Sigmoid colon (tissue), 7 donors: ENCODE results near the gene TEX264. TPM values are rescaled to one million over a fixed set of nuclear protein-coding genes. Genes with fewer than 3 reads are reported as not detected.

ENCODE experiments used
- DNase-seq: peaks from one replicate; pipeline ENCODE4 v3.0.0-alpha.2; 2019
- H3K27ac ChIP-seq, 4 donors: fragments of 200-600 bp; sonication (generic); one replicate each; pipeline ENCODE4 v1.5.1; 2016 to 2019; ENCODE audit warnings: mild to moderate bottlenecking in 1 of 4
- H3K27me3 ChIP-seq, 3 donors: fragments of 200-600 bp; sonication (generic); one replicate each; pipeline ENCODE4 v1.5.1; 2019; ENCODE audit warnings: mild to moderate bottlenecking in 1 of 3
- H3K36me3 ChIP-seq, 4 donors: fragments of 200-600 bp; sonication (generic); one replicate each; pipeline ENCODE4 v1.5.1; 2016 to 2019
- H3K4me1 ChIP-seq, 4 donors: fragments of 200-600 bp; sonication (generic); one replicate each; pipeline ENCODE4 v1.5.1; 2017 to 2019
- H3K4me3 ChIP-seq, 4 donors: fragments of 200-600 bp; sonication (generic); one replicate each; pipeline ENCODE4 v1.5.1; 2017 to 2019; ENCODE audit warnings: mild to moderate bottlenecking in 2 of 4, moderate library complexity in 1 of 4
- H3K9me3 ChIP-seq, 4 donors: fragments of 200-600 bp in 3 of 4; sonication (generic) in 3 of 4; one replicate each; pipeline versions ENCODE4 v1.5.1 to v1.6.1; 2013 to 2019
- CTCF ChIP-seq, 4 experiments: fragments of 450-650 bp in 3 of 4; fragments of 200-600 bp in 1 of 4; IDR thresholded peaks; one replicate each; pipeline ENCODE4 v1.5.1; 2016 to 2019; ENCODE audit warnings: antibody characterized with exemption in 4 of 4, mild to moderate bottlenecking in 3 of 4, moderate library complexity in 2 of 4
- EP300 ChIP-seq, 4 donors: sonication (generic); formaldehyde crosslinking; IDR thresholded peaks; one replicate each; pipeline ENCODE4 v1.6.1; 2017; ENCODE audit warnings: antibody characterized with exemption in 4 of 4
- POLR2A ChIP-seq, 2 donors: fragments of 450-650 bp; IDR thresholded peaks; one replicate each; pipeline ENCODE4 v1.6.1; 2016; ENCODE audit warnings: antibody characterized with exemption in 2 of 2, mild to moderate bottlenecking in 2 of 2, moderate library complexity in 2 of 2
- POLR2AphosphoS5 ChIP-seq, 4 donors: sonication (generic); formaldehyde crosslinking; IDR thresholded peaks; one replicate each; pipeline ENCODE4 v1.6.1; 2017; ENCODE audit warnings: antibody characterized with exemption in 4 of 4
- WGBS, 2 donors: extraction: QIAGEN DNeasy Blood & Tissue Kit; methylation state at CpG; one replicate each; pipeline ENCODE4 v1.1.7; 2013; 5-methylcytosine and 5-hydroxymethylcytosine counted together
- intact Hi-C: fragments of 100-400 bp; cut with DNase I; formaldehyde crosslinking; loops from one replicate; pipeline ENCODE4 v1.15.1; 2023
- polyA plus RNA-seq, 3 donors: library from polyadenylated mRNA; stranded (reverse); fragments of 200-250 nt; gene quantifications; one replicate each; pipeline ENCODE4 v1.2.3, GENCODE V29; 2013
- total RNA-seq, 4 donors: library from RNA; depleted of rRNA; stranded (reverse); fragments of >200 nt; gene quantifications; one replicate each; pipeline ENCODE4 v1.1.0, GENCODE V29; 2016
- donor health status: healthy with polysubstance abuse.
- donor health status: Bipolar disorder and iron deficiency.
- donor health status: healthy.

TEX264 gene
- total and polyA plus RNA-seq, 7 donors: 23.4 to 79.7 (median 69.3) TPM

GRCh38 chr3:51682079-51682478 lies 11.0 kb downstream of the TEX264 start:
- TF ChIP-seq POLR2A (IDR thresholded peaks at IDR 0.05): no peak
- peak; percentile 73 to 83 (median 80) for TF ChIP-seq CTCF (IDR thresholded peaks at IDR 0.05)
- TF ChIP-seq EP300 (IDR thresholded peaks at IDR 0.05): no peak
- TF ChIP-seq POLR2AphosphoS5 (IDR thresholded peaks at IDR 0.05): peak; percentile 34 to 91 (median 78)
- Histone ChIP-seq H3K4me1 (peaks cover 0 to 30% (median 18%) of the 10 kb centered on the region in 4 donors), H3K27me3 (no peaks in the 10 kb centered on the region), H3K4me3 (no peak overlapping the region), H3K36me3 (peaks cover 7 to 45% (median 20%) of the 10 kb centered on the region in 4 donors), H3K27ac (peak overlapping the region in 2 of 4 donors; percentile 30 to 31), H3K9me3 (no peaks in the 10 kb centered on the region)
- intact Hi-C loops: no loop called here
- DNase-seq: peak; percentile 83
- 25 to 26% methylated on average over 4 of the region's 4 CpGs for WGBS, 2 donors

- peaks cover 0 to 31% (median 18%) of the 10 kb centered on the region in 4 donors for H3K4me1 ChIP-seq
- DNase-seq: no peak
- H3K27ac ChIP-seq: no peak overlapping the region
- no peak overlapping the region for H3K4me3 ChIP-seq
- intact Hi-C loops: no loop called here
- H3K9me3 ChIP-seq: no peaks in the 10 kb centered on the region
- no peaks in the 10 kb centered on the region for H3K27me3 ChIP-seq
- TF ChIP-seq CTCF (IDR thresholded peaks at IDR 0.05) (no peak), POLR2A (IDR thresholded peaks at IDR 0.05) (no peak), EP300 (IDR thresholded peaks at IDR 0.05) (no peak), POLR2AphosphoS5 (IDR thresholded peaks at IDR 0.05) (no peak)
- peaks cover 7 to 47% (median 20%) of the 10 kb centered on the region in 4 donors for H3K36me3 ChIP-seq
- whole genome bisulfite sequencing, 2 donors: 77 to 81% methylated on average over 7 of the region's 7 CpGs
Observed at GRCh38 chr3:51682526-51682925, 11.5 kb downstream of the TEX264 start.

GRCh38 chr3:51683566-51683965 lies 12.5 kb downstream of the TEX264 start:
- DNase-seq: no peak
- intact Hi-C loops: no loop called here
- peaks cover 7 to 50% (median 22%) of the 10 kb centered on the region in 4 donors for H3K36me3 ChIP-seq
- no peak overlapping the region for H3K27ac ChIP-seq
- WGBS, 2 donors: 64 to 76% methylated on average over 2 of the region's 2 CpGs
- no peaks in the 10 kb centered on the region for H3K9me3 ChIP-seq
- no peak overlapping the region for H3K4me3 ChIP-seq
- peaks cover 0 to 31% (median 18%) of the 10 kb centered on the region in 4 donors for H3K4me1 ChIP-seq
- TF ChIP-seq EP300 (IDR thresholded peaks at IDR 0.05) (no peak), POLR2A (IDR thresholded peaks at IDR 0.05) (no peak), POLR2AphosphoS5 (IDR thresholded peaks at IDR 0.05) (no peak), CTCF (IDR thresholded peaks at IDR 0.05) (no peak)
- H3K27me3 ChIP-seq: no peaks in the 10 kb centered on the region

GRCh38 chr3:51684971-51685751 lies 14.1 kb downstream of the TEX264 start:
- TF ChIP-seq POLR2AphosphoS5 (IDR thresholded peaks at IDR 0.05): peak in 1 of 4 donors; percentile 32
- TF ChIP-seq EP300 (IDR thresholded peaks at IDR 0.05): no peak
- H3K9me3 ChIP-seq: no peaks in the 10 kb centered on the region
- H3K36me3 ChIP-seq: peaks cover 7 to 59% (median 25%) of the 10 kb centered on the region in 4 donors
- DNase-seq: no peak
- peaks cover 0 to 31% (median 18%) of the 10 kb centered on the region in 4 donors for H3K4me1 ChIP-seq
- intact Hi-C loops: no loop called here
- no peaks in the 10 kb centered on the region for H3K27me3 ChIP-seq
- peak overlapping the region in 3 of 4 donors; percentile 34 to 73 (median 47) for H3K27ac ChIP-seq
- no peak overlapping the region for H3K4me3 ChIP-seq
- 53 to 62% methylated on average over 7 of the region's 7 CpGs for WGBS, 2 donors

- 87% methylated on average over 4 of the region's 4 CpGs for whole genome bisulfite sequencing, 2 donors
- intact Hi-C loops: no loop called here
- H3K4me3 ChIP-seq: no peak overlapping the region
- H3K27me3 ChIP-seq: no peaks in the 10 kb centered on the region
- peaks cover 7 to 67% (median 28%) of the 10 kb centered on the region in 4 donors for H3K36me3 ChIP-seq
- TF ChIP-seq EP300 (IDR thresholded peaks at IDR 0.05) (no peak), CTCF (IDR thresholded peaks at IDR 0.05) (no peak), POLR2AphosphoS5 (IDR thresholded peaks at IDR 0.05) (no peak), POLR2A (IDR thresholded peaks at IDR 0.05) (no peak)
- H3K9me3 ChIP-seq: no peaks in the 10 kb centered on the region
- peak overlapping the region in 3 of 4 donors; percentile 34 to 73 (median 47) for H3K27ac ChIP-seq
- H3K4me1 ChIP-seq: peaks cover 0 to 27% (median 15%) of the 10 kb centered on the region in 4 donors
- DNase-seq: no peak
Observed at GRCh38 chr3:51686056-51686455, 15.0 kb downstream of the TEX264 start.
